Fibroblast of pulmonary artery (primary cell): ENCODE data around the gene CBLB.

ENCODE experiments used
- DNase-seq: peaks from one replicate; pipeline ENCODE4 v3.0.0-alpha.2; 2010; ENCODE audit warnings: low read depth
- H3K4me3 ChIP-seq: replicated peaks from 2 replicates; pipeline ENCODE4 v1.5.1; 2011; ENCODE audit warnings: low read depth, mild to moderate bottlenecking, control low read depth, low read length, moderate library complexity
- CTCF ChIP-seq: IDR thresholded peaks from 2 replicates; pipeline ENCODE4 v1.5.1; 2011; ENCODE audit warnings: mild to moderate bottlenecking, control low read depth, low read length, inconsistent platforms; ENCODE audit errors: missing control alignments

The CBLB gene

DNA sequence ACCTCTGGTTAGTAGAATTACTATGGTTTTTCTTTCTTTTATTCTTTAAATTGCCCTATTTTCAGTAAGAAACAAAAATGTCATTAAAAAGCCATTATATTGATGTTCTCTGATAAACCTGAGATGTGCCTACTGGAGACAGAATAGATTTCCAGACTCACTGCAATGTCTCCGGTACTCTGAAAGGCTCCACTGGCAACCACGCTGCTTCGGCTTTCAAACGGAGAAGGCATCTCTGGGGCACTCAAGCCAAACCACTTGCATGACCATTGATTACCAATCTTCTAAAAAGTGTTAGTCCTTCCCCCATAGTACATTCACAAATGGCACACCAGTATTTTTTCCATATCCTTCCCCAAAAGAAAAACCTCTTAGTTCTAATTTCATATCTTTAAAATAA lies 82.6 kb downstream of the CBLB start:
- DNase-seq = no peak
- H3K4me3 ChIP-seq = no peak overlapping the region
- no peak for TF ChIP-seq CTCF

- DNase-seq = no peak
- TF ChIP-seq CTCF = no peak
- H3K4me3 ChIP-seq = no peak overlapping the region
Measured at GRCh38 chr3:105785803-105786202, 83.0 kb downstream of the CBLB start.

GRCh38 chr3:105783631-105784030 lies 85.2 kb downstream of the CBLB start:
- no peak for DNase-seq
- no peak overlapping the region for H3K4me3 ChIP-seq
- TF ChIP-seq CTCF = no peak

GRCh38 chr3:105781871-105782270 lies 86.9 kb downstream of the CBLB start:
- DNase-seq = peak; percentile 27
- no peak overlapping the region for H3K4me3 ChIP-seq
- no peak for TF ChIP-seq CTCF

- peak; percentile 75 for DNase-seq
Measured at GRCh38 chr3:105780107-105780506, 88.7 kb downstream of the CBLB start.

DNA sequence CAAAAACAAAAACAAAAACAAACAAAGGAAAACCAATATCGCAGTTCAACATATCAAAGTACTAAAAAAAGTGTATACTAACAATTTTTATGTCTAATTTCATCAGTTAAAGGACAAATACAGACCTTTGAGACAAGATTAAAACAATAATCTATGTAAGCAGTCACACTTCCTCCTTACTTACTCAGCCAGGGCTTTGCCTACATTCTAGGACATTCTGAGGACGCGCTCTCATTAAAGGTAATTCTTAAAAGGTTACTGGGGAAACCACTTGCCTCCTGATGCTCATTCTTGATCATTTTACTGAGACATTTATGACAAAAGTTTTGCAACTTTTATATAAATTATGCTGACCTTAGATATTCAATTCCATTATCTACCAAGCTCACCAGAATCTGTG lies 93.4 kb downstream of the CBLB start:
- no peak for DNase-seq
- no peak overlapping the region for H3K4me3 ChIP-seq
- no peak for TF ChIP-seq CTCF

More at GRCh38 chr3:105780107-105780506, 88.7 kb downstream of the CBLB start:
- H3K4me3 ChIP-seq = no peak overlapping the region
- TF ChIP-seq CTCF = no peak

DNA sequence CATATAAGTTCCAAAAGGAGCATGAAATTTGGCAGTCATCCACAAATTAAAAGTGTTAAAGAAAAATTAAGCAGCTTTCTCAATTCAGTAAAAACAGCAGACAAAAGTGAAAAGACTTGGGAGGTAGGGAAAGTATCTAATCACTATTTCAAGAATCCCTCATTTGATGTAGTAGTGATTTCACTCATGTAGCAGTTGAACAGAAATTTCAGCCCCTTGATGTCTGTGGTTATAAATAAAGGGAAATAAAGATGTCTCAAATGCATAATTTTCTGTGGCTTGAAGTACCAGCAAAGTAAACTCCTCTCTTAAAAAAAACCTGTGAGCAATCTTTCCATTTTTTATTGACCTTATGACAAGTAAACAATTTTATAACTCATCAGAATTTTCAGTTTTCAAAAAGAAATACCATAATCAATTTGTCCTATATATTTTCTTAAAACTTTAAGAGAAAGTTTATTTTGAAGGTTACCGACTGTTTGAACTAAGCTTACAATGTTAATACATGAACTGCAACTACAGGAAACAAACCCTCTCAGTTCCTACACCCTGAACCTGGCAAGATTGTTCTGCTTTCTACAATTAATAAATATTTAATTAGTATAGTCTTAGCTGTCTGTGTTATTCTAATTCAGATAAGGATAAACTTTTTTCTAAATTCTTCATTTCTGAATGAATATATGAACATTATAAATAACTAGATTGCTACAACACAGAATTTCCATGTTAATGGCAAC lies 94.2 kb downstream of the CBLB start:
- H3K4me3 ChIP-seq = no peak overlapping the region
- DNase-seq = no peak
- no peak for TF ChIP-seq CTCF
